ENCODE results near the gene RTN4IP1. TPM values are rescaled to one million over a fixed set of nuclear protein-coding genes. Genes with fewer than 3 reads are reported as not detected.
"Not testable (repeated sequence)": the region's sequence is repeated elsewhere in the genome, so short reads cannot be mapped to it uniquely, and the experiment has no call there.

Gene RTN4IP1
- total RNA-seq, 1 experiment from 2014 or later, result 10.5 TPM

DNA sequence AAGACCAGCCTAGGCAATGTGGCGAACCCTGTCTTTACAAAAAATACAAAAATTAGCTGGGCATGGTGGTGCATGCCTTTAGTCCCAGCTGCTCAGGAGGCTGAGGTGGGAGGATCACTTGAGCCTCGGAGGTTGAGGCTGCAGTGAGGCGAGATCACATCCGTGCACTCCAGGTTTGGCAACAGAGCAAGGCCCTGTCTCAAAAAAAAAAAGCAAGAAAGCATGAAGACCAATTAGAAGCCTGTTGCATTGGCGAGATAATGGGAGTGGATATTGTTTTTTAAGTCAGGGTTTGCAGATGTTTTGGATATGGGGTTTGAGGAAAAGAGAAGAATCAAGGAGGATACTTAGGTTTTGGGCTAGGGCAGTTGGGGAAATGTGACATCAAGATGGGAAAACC is 5.3 kb upstream of the RTN4IP1 start:
- no peak for DNase-seq (ENCODE audit: low read depth, low spot score)
- in situ Hi-C loops (cut with HindIII; ENCODE audit: low pct_unique_long_range_greater_than_20kb, low sequenced_read_pairs), result no loop called here

DNA sequence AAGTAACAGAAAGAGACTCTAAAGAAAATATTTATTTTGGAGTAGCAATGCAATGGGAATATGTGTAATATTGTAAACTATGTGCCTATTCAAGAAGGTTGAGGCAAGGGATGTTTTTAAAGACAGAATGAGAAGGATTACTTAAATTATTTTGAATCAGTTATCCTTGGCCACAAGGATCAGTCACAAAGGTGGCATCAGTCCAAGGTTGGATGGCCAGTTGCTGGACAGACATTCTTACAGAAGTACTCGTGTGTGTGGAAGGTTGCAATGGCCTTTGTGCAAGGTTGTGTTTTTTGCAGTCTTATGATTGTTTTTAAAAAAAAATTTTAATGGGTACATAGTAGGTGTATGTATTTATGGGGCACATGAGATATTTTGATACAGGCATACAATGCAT is 2.0 kb upstream of the RTN4IP1 start:
- in situ Hi-C loops (cut with HindIII; ENCODE audit: low pct_unique_long_range_greater_than_20kb, low sequenced_read_pairs), result no loop called here
- DNase-seq (ENCODE audit: low read depth, low spot score), result no peak

DNA sequence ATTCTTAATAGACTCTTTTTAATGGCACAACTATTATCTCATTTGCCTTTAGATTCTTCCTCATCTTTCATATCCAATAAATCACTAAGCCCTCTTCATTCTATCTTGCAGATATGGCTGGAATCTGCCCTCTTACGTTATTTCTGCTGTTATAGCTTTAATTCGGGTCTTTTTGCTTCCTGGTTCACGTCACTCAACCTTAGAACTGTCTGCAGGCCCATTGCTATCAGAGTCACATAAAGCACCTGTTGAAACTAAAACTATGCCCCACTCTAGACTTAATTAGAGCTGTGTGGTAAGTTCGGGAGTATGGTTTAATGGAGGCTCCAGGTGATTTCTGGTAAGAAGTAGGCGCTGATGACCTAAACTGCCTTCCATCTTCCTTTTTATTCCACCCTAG is 1.1 kb upstream of the RTN4IP1 start:
- no peak for DNase-seq (ENCODE audit: low read depth, low spot score)
- in situ Hi-C loops (cut with HindIII; ENCODE audit: low pct_unique_long_range_greater_than_20kb, low sequenced_read_pairs), result no loop called here

DNA sequence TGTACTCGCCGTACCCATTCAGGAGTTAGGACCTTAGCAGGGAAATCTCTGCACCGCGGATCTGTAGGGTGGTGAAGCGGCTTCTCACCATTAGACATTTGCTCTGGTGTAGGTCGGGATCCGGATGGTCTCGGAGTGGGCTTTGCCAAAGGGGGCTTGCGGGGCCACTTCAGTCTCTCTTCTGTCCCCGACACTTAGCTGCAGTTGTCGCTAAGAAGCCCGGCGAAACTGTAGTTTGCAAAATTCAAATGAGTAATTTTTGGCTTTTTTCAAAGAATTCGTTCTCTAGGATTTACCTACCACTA is 513 bp upstream of the RTN4IP1 start:
- DNase-seq (ENCODE audit: low read depth, low spot score), result no peak
- in situ Hi-C loops (cut with HindIII; ENCODE audit: low pct_unique_long_range_greater_than_20kb, low sequenced_read_pairs), result no loop called here

DNA sequence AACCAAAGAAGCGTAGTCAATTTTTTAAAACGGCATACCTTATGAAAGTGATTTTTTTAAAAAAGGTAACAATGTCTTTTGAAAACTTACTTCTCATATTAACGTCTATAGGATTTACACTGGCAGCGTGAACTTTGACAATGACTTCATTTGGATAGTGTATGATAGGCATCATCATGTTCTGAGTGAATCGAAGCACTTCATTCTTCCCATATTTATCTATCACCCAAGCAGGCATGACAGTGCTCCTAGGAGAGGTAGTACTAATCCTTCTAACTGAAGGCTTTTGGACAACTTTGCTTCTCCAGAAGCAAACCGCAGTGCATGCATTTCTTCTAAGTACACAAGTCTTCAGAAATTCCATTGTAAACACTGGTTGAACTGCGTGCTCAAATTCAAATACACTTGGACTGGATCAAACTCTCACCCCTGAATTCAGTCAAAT is 618 bp downstream of the RTN4IP1 start:
- in situ Hi-C loops (cut with HindIII; ENCODE audit: low pct_unique_long_range_greater_than_20kb, low sequenced_read_pairs), result no loop called here

DNA sequence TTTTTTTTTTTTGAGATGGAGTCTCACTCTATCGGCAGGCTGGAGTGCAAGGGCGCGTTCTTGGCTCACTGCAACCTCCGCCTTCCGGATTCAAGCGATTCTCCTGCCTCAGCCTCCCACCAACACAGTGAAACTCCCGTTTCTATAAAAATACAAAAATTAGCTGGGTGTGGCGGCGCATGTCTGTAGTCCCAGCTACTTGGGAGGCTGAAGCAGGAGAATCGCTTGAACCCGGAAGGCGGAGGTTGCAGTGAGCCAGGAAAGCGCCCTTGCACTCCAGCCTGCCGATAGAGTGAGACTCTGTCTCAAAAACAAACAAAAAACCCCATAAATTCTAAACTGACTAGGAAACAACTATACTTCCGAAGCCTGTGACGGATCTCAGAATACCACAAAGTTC is 1.5 kb downstream of the RTN4IP1 start:
- in situ Hi-C loops (cut with HindIII; ENCODE audit: low pct_unique_long_range_greater_than_20kb, low sequenced_read_pairs); DNase-seq (ENCODE audit: low read depth, low spot score): not testable (repeated sequence)

More for the DNA sequence above, 618 bp downstream of the RTN4IP1 start:
- no peak for DNase-seq (ENCODE audit: low read depth, low spot score)

DNA sequence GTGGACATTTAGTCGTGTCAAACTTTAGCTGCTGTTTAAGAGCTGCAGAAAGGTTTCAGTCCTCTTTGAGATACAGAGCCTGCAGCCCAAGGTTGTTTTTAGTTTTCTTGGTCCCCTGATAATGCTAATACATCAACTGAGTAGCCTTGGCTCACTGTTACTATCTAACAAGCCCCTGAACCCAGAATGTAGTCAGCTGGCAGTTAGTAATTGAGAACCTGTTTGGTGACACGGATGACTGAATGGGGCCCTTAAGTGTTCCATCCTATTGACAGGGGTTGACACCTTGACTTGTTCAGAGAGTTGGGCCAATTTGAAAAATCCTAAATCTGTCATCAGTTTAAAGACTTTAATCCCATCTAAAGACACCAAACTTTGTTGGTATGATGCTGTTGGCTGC is 2.8 kb downstream of the RTN4IP1 start:
- no peak for DNase-seq (ENCODE audit: low read depth, low spot score)
- in situ Hi-C loops (cut with HindIII; ENCODE audit: low pct_unique_long_range_greater_than_20kb, low sequenced_read_pairs), result no loop called here

DNA sequence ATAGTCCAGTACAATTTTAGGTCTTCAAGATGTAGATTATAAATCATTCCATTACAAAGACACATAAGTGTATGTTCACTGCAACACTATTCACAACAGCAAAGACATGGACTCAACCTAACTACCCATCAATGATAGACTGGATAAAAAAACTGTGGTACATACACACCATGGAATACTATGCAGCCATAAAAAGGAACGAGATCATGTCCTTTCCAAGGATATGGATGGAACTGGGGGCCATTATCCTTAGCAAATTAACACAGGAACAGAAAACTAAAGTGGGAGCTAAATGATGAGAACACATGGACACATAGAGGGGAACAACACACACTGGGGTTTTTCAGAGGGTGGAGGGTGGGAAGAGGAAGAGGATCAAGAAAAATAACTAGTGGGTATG is 6.3 kb downstream of the RTN4IP1 start:
- no peak for DNase-seq (ENCODE audit: low read depth, low spot score)
- in situ Hi-C loops (cut with HindIII; ENCODE audit: low pct_unique_long_range_greater_than_20kb, low sequenced_read_pairs), result no loop called here

DNA sequence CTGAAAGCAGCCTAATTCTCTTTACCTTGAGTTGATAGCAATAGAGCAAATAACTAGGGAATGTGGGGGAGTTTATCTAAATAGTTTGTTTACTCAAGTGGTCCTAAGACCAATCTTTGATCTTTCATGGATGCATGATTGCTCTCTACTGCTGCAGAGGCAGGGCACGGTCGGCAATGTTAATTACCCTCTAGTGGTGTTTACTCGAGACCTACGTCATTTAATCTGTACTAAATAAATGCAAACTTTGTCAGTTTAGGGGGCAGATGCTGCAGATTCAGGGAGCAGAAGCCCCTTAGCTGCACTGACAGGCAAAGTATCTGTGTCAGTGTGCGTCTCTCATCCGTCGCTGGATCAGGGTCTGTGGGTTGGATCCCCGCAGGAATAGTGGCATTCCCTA is 6.9 kb downstream of the RTN4IP1 start:
- no peak for DNase-seq (ENCODE audit: low read depth, low spot score)
- in situ Hi-C loops (cut with HindIII; ENCODE audit: low pct_unique_long_range_greater_than_20kb, low sequenced_read_pairs), result no loop called here

DNA sequence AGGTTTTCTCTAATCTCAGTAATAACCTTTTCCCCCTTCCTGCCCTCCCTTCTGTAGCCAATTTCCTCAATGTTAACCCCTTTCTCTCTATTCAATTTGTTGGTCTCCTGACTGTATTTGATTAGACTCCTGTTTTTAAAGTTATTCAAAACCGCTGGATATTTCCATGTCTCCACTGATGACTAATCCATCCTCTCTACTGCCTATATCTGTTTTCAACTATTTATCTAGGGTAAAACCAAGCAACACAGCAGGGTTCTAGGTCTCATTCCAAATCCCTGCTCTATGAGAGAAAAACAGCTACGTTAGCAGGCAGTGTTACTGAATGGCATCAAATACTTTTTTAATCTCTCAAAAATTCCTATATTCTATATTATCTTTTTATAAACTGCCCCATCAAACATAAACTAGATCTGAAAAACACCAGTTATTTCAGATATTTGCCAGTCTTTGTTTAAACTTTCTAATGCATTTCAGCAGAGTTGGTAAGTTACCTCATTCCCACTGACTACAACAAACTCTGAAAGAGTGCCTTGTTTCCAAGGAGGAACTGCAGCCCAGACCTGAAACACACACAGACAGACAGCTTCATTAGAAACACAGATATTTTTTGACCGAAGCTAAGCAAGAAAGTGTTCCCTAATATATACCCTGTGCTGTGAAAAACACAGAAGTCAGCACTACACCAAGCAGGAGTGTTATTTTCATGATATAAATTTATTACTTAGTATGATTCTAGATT is 8.2 kb downstream of the RTN4IP1 start:
- peak; percentile 33 for DNase-seq (ENCODE audit: low read depth, low spot score)
- in situ Hi-C loops (cut with HindIII; ENCODE audit: low pct_unique_long_range_greater_than_20kb, low sequenced_read_pairs), result no loop called here

DNA sequence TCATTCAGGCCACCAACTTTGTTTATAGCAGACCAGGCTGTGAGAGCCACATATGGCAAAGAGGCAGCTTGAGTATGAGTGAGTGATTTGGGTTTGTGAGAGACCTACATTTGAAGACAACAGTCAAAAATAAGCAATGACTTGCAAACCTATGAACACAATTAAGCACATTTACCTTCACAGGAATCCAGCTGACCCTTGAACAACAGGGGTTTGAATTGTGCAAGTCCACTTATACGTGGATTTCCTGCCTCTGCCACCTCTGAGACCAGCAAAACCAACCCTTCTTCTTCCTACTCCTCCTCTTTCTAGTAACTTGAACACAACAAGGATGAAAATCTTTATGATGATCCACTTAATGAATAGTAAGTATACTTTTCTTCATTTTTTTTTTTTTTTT is 10.1 kb downstream of the RTN4IP1 start:
- in situ Hi-C loops (cut with HindIII; ENCODE audit: low pct_unique_long_range_greater_than_20kb, low sequenced_read_pairs), result no loop called here
- DNase-seq (ENCODE audit: low read depth, low spot score), result no peak

DNA sequence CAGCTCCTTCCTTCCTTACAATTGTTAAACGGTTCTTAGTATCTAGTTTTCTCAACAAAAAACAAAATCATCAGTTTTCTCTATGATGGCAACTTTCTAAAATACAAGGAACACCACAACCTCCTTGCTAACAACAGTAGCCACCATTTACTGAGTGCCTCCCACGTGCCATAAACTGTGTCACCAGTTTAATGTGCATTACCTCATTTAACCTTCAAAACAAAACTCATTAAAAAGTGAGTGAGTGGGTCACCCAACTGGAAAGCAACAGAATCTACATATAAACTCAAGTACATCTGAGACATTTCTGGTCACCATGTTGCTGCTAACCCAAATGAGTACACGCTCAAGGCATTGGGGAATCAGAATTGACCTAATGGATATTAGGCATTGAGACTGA is 11.0 kb downstream of the RTN4IP1 start:
- DNase-seq (ENCODE audit: low read depth, low spot score), result no peak
- in situ Hi-C loops (cut with HindIII; ENCODE audit: low pct_unique_long_range_greater_than_20kb, low sequenced_read_pairs), result no loop called here

DNA sequence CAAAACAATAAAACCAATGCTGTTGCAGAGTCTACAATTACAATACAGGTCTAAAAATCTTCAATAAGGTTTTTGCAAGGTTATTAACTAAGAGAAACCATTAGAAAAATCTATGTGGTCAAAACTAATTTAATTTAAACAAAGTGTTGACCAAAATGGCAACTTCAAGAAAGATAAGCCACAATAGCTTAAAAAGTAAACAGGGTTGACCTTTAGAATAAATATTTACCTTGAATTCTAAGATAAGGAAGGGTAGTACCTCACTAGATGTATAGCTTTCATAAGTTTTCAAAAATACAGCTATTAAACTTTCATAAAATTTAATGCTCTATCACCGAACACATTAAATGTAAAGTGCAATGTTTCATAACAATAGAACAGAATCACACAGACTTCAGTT is 11.4 kb downstream of the RTN4IP1 start:
- in situ Hi-C loops (cut with HindIII; ENCODE audit: low pct_unique_long_range_greater_than_20kb, low sequenced_read_pairs), result no loop called here
- no peak for DNase-seq (ENCODE audit: low read depth, low spot score)

DNA sequence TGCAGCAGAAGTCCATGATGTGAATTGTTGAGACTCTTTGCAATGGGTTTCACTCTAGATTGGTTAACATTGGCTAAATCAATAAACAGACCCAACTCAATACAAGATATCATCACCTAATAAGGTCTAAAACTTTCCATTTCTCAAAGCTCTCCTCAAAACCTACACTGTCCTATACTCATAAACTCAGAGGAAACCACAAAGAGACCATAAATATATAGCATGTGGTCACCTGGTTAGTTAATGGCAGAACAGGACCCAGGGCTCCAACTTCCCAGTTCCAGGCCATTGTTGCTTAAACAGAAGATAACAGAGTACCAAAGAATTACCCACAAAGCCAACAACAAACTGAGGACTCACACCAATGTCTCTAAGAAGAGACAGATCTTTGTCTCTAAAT is 12.0 kb downstream of the RTN4IP1 start:
- in situ Hi-C loops (cut with HindIII; ENCODE audit: low pct_unique_long_range_greater_than_20kb, low sequenced_read_pairs), result no loop called here
- no peak for DNase-seq (ENCODE audit: low read depth, low spot score)

DNA sequence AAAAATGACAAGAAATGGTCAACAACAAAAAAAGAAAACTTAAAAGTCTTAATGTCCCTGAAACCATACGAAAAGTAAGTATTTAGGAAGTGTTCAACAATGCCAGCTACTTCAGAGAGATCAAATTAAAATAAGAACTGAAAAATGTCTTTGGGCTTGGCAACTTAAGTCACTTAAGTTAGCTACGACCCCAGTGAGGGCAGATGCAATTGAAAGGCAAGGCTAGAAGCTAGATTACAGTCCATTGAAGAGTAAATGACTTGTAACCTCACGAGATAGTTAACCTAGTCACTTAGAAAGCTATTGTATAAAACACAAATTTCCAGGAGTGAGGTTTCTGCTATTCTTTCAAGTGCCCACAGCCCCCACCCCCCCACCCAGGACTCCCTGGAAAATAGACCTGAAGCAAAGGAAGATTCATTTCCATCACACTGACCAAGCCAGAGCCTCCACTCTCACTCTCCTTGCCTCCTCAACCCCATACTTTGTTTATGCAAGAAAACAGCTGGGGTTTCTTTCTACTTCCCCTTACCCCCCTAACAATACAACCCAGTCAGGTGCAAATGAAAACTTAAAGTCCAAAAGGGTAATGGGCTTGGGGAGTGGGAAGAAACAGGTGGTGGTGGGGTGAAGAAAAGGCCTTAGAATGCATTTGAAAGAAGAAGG is 14.6 kb downstream of the RTN4IP1 start:
- DNase-seq (ENCODE audit: low read depth, low spot score), result no peak
- in situ Hi-C loops (cut with HindIII; ENCODE audit: low pct_unique_long_range_greater_than_20kb, low sequenced_read_pairs), result no loop called here

DNA sequence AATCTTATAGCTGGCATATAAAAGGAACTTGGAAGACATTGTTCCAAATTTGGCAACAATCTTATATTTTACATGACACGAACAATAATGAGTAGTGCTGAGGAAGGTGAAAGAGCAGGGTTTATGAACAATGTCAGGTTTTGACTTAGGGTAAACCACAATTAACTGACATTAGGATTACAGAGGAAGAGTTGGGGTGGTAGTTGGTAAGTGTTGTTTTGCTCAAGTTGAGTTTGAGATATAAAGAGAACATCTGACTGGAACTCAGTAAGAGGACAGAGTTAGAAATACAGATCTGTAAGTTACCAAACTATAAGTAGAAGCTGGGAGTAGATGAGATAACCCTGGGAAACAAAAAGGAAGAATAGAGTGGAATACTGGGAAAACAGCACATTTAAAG is 15.1 kb downstream of the RTN4IP1 start:
- no peak for DNase-seq (ENCODE audit: low read depth, low spot score)
- in situ Hi-C loops (cut with HindIII; ENCODE audit: low pct_unique_long_range_greater_than_20kb, low sequenced_read_pairs), result no loop called here

DNA sequence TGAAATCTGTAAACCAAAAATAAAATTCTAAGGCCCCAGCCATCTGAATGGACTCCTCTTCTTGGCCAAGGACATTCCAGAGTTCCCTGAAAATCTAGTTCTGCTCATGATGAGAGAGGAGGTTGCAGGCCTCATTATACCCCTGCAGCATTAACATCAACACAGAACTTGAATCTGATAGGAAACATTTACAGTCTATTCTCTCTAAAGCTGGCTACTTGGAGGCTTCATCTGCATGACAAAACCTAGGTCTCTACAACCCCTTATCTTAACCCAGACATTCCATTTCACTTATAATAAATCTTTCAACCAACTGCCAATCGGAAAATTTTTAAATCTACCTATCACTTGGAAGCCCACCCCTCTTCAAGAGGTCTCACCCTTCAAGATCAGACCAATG is 15.7 kb downstream of the RTN4IP1 start:
- in situ Hi-C loops (cut with HindIII; ENCODE audit: low pct_unique_long_range_greater_than_20kb, low sequenced_read_pairs), result no loop called here
- no peak for DNase-seq (ENCODE audit: low read depth, low spot score)

DNA sequence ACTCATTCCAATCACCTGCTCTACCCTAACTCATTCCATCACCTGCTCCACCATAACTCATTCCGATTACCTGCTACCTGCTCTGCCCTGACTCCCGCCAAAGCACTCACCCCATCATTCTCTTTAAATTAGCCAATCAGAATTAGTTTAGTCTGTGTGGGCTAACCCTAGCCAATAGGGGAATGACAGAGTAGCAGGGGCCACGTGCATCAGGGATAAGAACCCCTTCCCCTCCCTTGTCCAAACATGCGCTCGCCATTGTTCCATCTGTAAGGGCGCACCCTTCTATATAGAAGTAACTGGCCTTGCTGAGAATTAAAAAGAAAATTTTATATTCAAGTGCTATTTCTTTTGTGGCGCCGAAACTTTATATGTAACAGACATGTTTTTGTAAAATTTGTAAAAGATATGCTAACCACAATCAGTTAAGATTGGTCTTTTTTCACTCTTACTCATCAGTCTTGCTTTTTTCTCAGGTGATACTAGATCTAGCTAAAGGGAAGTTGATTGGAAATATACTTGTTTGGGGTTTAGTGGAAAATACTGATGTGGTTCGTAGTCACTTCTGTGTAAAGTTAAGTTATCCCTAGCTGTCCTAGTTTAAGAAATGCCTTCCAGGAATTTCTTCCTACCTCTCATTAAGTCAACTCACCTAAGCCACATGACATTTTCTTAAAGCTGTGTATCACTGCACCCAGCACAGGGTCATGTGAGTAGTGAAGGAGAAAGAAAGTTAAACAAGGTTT is 16.5 kb downstream of the RTN4IP1 start:
- in situ Hi-C loops (cut with HindIII; ENCODE audit: low pct_unique_long_range_greater_than_20kb, low sequenced_read_pairs), result no loop called here
- DNase-seq (ENCODE audit: low read depth, low spot score), result no peak

DNA sequence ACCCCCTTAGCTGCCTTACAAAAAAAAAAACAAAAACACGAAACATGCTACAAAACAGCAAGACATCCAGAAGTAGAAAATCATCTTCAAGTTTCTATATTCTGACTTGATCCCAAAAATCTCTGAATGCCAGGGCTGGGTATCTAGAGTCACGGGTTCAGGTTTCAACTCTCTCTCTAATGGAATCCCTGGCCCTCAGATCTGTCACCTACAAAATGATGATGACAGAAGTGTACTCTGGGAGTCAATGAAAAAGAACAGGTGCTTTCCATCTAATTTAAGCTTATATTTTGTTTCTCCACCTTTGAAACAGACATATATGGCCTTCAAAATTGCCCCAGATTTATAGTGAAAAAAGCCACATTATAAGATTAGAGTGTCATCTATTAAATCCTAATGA is 18.3 kb downstream of the RTN4IP1 start:
- no peak for DNase-seq (ENCODE audit: low read depth, low spot score)
- in situ Hi-C loops (cut with HindIII; ENCODE audit: low pct_unique_long_range_greater_than_20kb, low sequenced_read_pairs), result no loop called here
